ENCODE measurements around the gene USP9X.

DNA sequence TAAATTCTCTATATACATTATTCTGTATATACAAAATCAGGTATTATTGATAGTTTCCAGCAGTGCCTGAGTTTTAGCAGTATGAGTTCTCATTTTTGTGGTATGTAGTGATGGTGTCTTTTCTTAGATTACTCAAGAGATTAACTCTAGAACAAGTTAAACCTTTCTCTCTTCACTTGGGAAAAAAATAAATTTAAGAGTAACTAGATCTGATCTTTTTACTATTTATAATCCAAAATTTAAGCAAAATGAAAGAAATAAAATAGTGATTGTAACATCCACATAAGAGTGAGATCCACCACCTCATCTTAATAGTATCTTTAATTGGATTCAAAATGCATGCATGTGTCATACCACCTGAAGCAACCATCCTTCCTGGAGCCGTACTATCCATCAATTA, 124.6 kb downstream of the USP9X start:
- TF ChIP-seq POLR2A (IDR thresholded peaks at IDR 0.05; ENCODE audit: low read depth, low read length) (no peak), POLR2AphosphoS5 (IDR thresholded peaks at IDR 0.05; ENCODE audit: insufficient read depth, low read depth, low read length) (no peak), CTCF (IDR thresholded peaks at IDR 0.05; ENCODE audit: extremely low read depth in 1 of 2, insufficient read depth in 1 of 2, low read depth in 1 of 2, low read length in 2 of 2) (no peak), JUN (IDR thresholded peaks at IDR 0.05; ENCODE audit: borderline replicate concordance, insufficient read depth, insufficient read length, low read depth) (no peak)
